ENCODE results near the gene VWA1.
"Not testable (repeated sequence)": the region's sequence is repeated elsewhere in the genome, so short reads cannot be mapped to it uniquely, and the experiment has no call there.

- not testable (repeated sequence) for TF ChIP-seq HMGXB4 (CRISPR knock-in tag; IDR thresholded peaks at IDR 0.05); CTCF (IDR thresholded peaks at IDR 0.05)
Observed at GRCh38 chr1:1485755-1486317, 50.3 kb downstream of the VWA1 start.
